ENCODE data around the gene TFB1M.

- TF ChIP-seq JUN (IDR thresholded peaks at IDR 0.05), result no peak
- no peak for TF ChIP-seq CTCF (IDR thresholded peaks at IDR 0.05)
- TF ChIP-seq CEBPB (IDR thresholded peaks at IDR 0.05), result no peak
- no peak for TF ChIP-seq REST (IDR thresholded peaks at IDR 0.05)
- no peak for TF ChIP-seq SMC3 (IDR thresholded peaks at IDR 0.05)
- no peak for TF ChIP-seq RNF2 (IDR thresholded peaks at IDR 0.05; ENCODE audit: borderline replicate concordance, low read depth)
- no peak for TF ChIP-seq MYC (IDR thresholded peaks at IDR 0.05; ENCODE audit: borderline replicate concordance, low read length)
- TF ChIP-seq MAFK (IDR thresholded peaks at IDR 0.05; ENCODE audit: partially characterized antibody), result no peak
Observed at GRCh38 chr6:155234687-155235086, 79.6 kb downstream of the TFB1M start.

Data from A549 (cell line).